GM23338 (cell line): ENCODE data around the gene SPG7. TPM values are rescaled to one million over a fixed set of nuclear protein-coding genes. Genes with fewer than 3 reads are reported as not detected.

Experiments
- ATAC-seq: fragments of 200-7000 bp; cut with Tn5 transposase; 3 replicates; pipeline ENCODE4 v1.9.1; 2020
- DNase-seq: peaks from one replicate; pipeline ENCODE4 v3.0.0-alpha.2; 2015; ENCODE audit warnings: low spot score
- H2AFZ ChIP-seq: fragments of 200-600 bp; sonication (generic); 2 replicates; pipeline ENCODE4 v1.8.0; 2016; ENCODE audit warnings: antibody characterized with exemption, mild to moderate bottlenecking, moderate library complexity
- H3F3A ChIP-seq: fragments of 200-600 bp; sonication (generic); replicated peaks from 2 replicates; pipeline ENCODE4 v1.8.0; 2017; ENCODE audit warnings: antibody characterized with exemption, mixed run types, low read depth
- H3K27ac ChIP-seq: fragments of 200-600 bp; sonication (generic); 2 replicates; pipeline ENCODE4 v1.6.1; 2016; ENCODE audit warnings: low read depth
- H3K27me3 ChIP-seq: fragments of 200-600 bp; sonication (generic); 2 replicates; pipeline ENCODE4 v1.8.0; 2016; ENCODE audit warnings: mild to moderate bottlenecking, mixed run types, moderate library complexity; ENCODE audit not compliant: insufficient read depth
- H3K36me3 ChIP-seq: fragments of 200-600 bp; sonication (generic); 2 replicates; pipeline ENCODE4 v1.8.0; 2016; ENCODE audit warnings: mild to moderate bottlenecking; ENCODE audit not compliant: insufficient read depth
- H3K4me1 ChIP-seq: fragments of 200-600 bp; sonication (generic); 2 replicates; pipeline ENCODE4 v1.8.0; 2016; ENCODE audit warnings: mild to moderate bottlenecking, moderate library complexity; ENCODE audit not compliant: insufficient read depth
- H3K4me2 ChIP-seq: fragments of 200-600 bp; sonication (generic); 2 replicates; pipeline ENCODE4 v1.7.1; 2017; ENCODE audit warnings: mixed run types
- H3K4me3 ChIP-seq: fragments of 200-600 bp; sonication (generic); 2 replicates; pipeline ENCODE4 v1.6.1; 2016; ENCODE audit warnings: mixed run types
- H3K79me2 ChIP-seq: fragments of 200-600 bp; sonication (generic); replicated peaks from 2 replicates; pipeline ENCODE4 v1.8.0; 2017; ENCODE audit warnings: mild to moderate bottlenecking; ENCODE audit not compliant: insufficient read depth
- H3K9me2 ChIP-seq: fragments of 200-600 bp; sonication (generic); 2 replicates; pipeline ENCODE4 v1.8.0; 2017; ENCODE audit not compliant: insufficient read depth
- H4K20me1 ChIP-seq: fragments of 200-600 bp; sonication (generic); replicated peaks from 2 replicates; pipeline ENCODE4 v1.8.0; 2017; ENCODE audit warnings: mild to moderate bottlenecking; ENCODE audit not compliant: insufficient read depth
- H3K27ac Mint-ChIP-seq: 2 replicates; pipeline ENCODE4 v1.8.0; 2020; ENCODE audit warnings: inconsistent platforms, mild to moderate bottlenecking, moderate library complexity, mixed read lengths
- H3K27me3 Mint-ChIP-seq: 3 replicates; pipeline ENCODE4 v1.8.0; 2022; ENCODE audit warnings: low read depth, mild to moderate bottlenecking, moderate library complexity, mixed read lengths, inconsistent platforms; ENCODE audit not compliant: insufficient read depth, poor library complexity
- H3K36me3 Mint-ChIP-seq: 3 replicates; pipeline ENCODE4 v1.8.0; 2021; ENCODE audit warnings: low read depth, mild to moderate bottlenecking, inconsistent platforms, moderate library complexity, mixed read lengths
- H3K4me1 Mint-ChIP-seq: 3 replicates; pipeline ENCODE4 v1.8.0; 2020; ENCODE audit warnings: mild to moderate bottlenecking, inconsistent platforms, mixed read lengths
- H3K4me3 Mint-ChIP-seq: 3 replicates; pipeline ENCODE4 v1.8.0; 2021; ENCODE audit warnings: moderate library complexity, mild to moderate bottlenecking, inconsistent platforms, mixed read lengths
- H3K9me3 Mint-ChIP-seq: 3 replicates; pipeline ENCODE4 v1.8.0; 2020; ENCODE audit warnings: moderate library complexity, mild to moderate bottlenecking, inconsistent platforms, mixed read lengths
- CREB1 ChIP-seq: fragments of 250-450 bp; sonication (Bioruptor Pico); IDR thresholded peaks from 2 replicates; pipeline ENCODE4 v1.5.0; 2020; ENCODE audit warnings: low read depth, mild to moderate bottlenecking, moderate library complexity
- CTCF ChIP-seq, 2 experiments: fragments of 200-600 bp in 1 of 2; sonication (generic) in 1 of 2; conservative IDR thresholded peaks; 2 replicates each; pipeline versions ENCODE4 v1.5.1 to v1.6.1; 2016 to 2017; ENCODE audit warnings: antibody characterized with exemption in 2 of 2, low read depth in 2 of 2, mild to moderate bottlenecking in 2 of 2, moderate library complexity in 1 of 2
- EZH2 ChIP-seq: fragments of 200-600 bp; sonication (generic); IDR thresholded peaks from one replicate; pipeline ENCODE4 v1.8.0; 2017; ENCODE audit warnings: antibody characterized with exemption, mild to moderate bottlenecking, low read depth; ENCODE audit not compliant: unreplicated experiment
- EZH2phosphoT487 ChIP-seq: fragments of 200-600 bp; sonication (generic); IDR thresholded peaks from one replicate; pipeline ENCODE4 v1.8.1; 2018; ENCODE audit warnings: antibody characterized with exemption; ENCODE audit not compliant: unreplicated experiment
- JUNB ChIP-seq: IDR thresholded peaks from one replicate; pipeline ENCODE4 v1.6.1; 2016; ENCODE audit warnings: antibody characterized with exemption; ENCODE audit not compliant: unreplicated experiment
- NANOG ChIP-seq: IDR thresholded peaks from 2 replicates; pipeline ENCODE4 v1.6.1; 2016; ENCODE audit warnings: antibody characterized with exemption, borderline replicate concordance
- POLR2AphosphoS5 ChIP-seq: IDR thresholded peaks from 2 replicates; pipeline ENCODE4 v1.6.1; 2016; ENCODE audit warnings: antibody characterized with exemption, low read depth
- STAT1 ChIP-seq: IDR thresholded peaks from one replicate; pipeline ENCODE4 v1.6.1; 2016; ENCODE audit warnings: antibody characterized with exemption; ENCODE audit not compliant: unreplicated experiment
- ZNF114 ChIP-seq: fragments of 250-450 bp; sonication (Bioruptor Pico); IDR thresholded peaks from 2 replicates; pipeline ENCODE4 v1.5.0; 2020; ENCODE audit warnings: mild to moderate bottlenecking, moderate library complexity
- ZNF331 ChIP-seq: fragments of 250-450 bp; sonication (Bioruptor Pico); IDR thresholded peaks from 2 replicates; pipeline ENCODE4 v1.5.0; 2020; ENCODE audit warnings: low read depth, mild to moderate bottlenecking, moderate library complexity
- polyA plus RNA-seq: library from polyadenylated mRNA; unstranded; fragments of >200 nt; fragmentation: Nextera tagmentation; extraction: Ambion mirVana; gene quantifications from 2 replicates; pipeline ENCODE4 v1.2.1, GENCODE V29; 2016
- total RNA-seq: library from RNA; depleted of rRNA; stranded (reverse); fragments of >200 nt; shearing (Covaris generic); gene quantifications from 2 replicates; pipeline ENCODE4 v1.2.3, GENCODE V29; 2014
- TF ChIP-seq, protein P1 (sequence below): fragments of 250-450 bp; sonication (Bioruptor Pico); IDR thresholded peaks from 2 replicates; pipeline ENCODE4 v1.5.0; 2020; ENCODE audit warnings: mild to moderate bottlenecking, moderate library complexity
- TF ChIP-seq, protein P2 (sequence below): IDR thresholded peaks from 2 replicates; pipeline ENCODE4 v1.6.1; 2016; ENCODE audit warnings: antibody characterized with exemption
- TF ChIP-seq, protein P3 (sequence below): IDR thresholded peaks from one replicate; pipeline ENCODE4 v1.6.1; 2018; ENCODE audit warnings: antibody characterized with exemption; ENCODE audit not compliant: unreplicated experiment

Gene SPG7
- total and polyA plus RNA-seq, 2 experiments from 2014 or later: 77.1 to 267 TPM

DNA sequence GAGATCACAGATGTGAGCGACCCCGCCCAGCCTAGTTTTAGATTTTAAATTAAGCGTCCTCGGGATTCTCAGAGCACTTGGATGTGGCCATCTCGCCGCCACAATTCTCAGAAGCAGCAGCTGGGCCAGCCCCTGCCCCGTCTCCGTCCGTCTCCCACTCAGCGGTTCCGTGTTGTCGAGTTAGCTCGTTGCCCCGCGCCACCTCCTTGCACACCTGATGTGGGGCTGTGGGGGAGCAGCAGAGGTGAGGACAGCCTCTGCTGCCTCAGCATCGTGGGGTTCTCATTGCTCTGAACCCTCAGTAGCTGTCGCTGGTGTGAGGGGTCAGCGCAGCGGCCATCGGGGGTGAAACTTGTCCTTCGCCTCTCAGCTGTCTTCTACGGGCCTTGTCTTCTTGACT is 44.1 kb downstream of the SPG7 start:
- H3K36me3 Mint-ChIP-seq: peaks cover 78% of the 10 kb centered on the region

More for the DNA sequence above, 44.1 kb downstream of the SPG7 start:
- TF ChIP-seq ZNF331 (CRISPR knock-in tag) (no peak), CREB1 (CRISPR knock-in tag) (no peak), NANOG (no peak), CTCF (conservative IDR thresholded peaks at IDR 0.05; ENCODE audit: low read depth in 2 of 2) (no peak), ZNF114 (CRISPR knock-in tag) (no peak), EZH2phosphoT487 (no peak), JUNB (no peak), EZH2 (no peak), STAT1 (no peak), POLR2AphosphoS5 (no peak)
- TF ChIP-seq, protein P1, sequence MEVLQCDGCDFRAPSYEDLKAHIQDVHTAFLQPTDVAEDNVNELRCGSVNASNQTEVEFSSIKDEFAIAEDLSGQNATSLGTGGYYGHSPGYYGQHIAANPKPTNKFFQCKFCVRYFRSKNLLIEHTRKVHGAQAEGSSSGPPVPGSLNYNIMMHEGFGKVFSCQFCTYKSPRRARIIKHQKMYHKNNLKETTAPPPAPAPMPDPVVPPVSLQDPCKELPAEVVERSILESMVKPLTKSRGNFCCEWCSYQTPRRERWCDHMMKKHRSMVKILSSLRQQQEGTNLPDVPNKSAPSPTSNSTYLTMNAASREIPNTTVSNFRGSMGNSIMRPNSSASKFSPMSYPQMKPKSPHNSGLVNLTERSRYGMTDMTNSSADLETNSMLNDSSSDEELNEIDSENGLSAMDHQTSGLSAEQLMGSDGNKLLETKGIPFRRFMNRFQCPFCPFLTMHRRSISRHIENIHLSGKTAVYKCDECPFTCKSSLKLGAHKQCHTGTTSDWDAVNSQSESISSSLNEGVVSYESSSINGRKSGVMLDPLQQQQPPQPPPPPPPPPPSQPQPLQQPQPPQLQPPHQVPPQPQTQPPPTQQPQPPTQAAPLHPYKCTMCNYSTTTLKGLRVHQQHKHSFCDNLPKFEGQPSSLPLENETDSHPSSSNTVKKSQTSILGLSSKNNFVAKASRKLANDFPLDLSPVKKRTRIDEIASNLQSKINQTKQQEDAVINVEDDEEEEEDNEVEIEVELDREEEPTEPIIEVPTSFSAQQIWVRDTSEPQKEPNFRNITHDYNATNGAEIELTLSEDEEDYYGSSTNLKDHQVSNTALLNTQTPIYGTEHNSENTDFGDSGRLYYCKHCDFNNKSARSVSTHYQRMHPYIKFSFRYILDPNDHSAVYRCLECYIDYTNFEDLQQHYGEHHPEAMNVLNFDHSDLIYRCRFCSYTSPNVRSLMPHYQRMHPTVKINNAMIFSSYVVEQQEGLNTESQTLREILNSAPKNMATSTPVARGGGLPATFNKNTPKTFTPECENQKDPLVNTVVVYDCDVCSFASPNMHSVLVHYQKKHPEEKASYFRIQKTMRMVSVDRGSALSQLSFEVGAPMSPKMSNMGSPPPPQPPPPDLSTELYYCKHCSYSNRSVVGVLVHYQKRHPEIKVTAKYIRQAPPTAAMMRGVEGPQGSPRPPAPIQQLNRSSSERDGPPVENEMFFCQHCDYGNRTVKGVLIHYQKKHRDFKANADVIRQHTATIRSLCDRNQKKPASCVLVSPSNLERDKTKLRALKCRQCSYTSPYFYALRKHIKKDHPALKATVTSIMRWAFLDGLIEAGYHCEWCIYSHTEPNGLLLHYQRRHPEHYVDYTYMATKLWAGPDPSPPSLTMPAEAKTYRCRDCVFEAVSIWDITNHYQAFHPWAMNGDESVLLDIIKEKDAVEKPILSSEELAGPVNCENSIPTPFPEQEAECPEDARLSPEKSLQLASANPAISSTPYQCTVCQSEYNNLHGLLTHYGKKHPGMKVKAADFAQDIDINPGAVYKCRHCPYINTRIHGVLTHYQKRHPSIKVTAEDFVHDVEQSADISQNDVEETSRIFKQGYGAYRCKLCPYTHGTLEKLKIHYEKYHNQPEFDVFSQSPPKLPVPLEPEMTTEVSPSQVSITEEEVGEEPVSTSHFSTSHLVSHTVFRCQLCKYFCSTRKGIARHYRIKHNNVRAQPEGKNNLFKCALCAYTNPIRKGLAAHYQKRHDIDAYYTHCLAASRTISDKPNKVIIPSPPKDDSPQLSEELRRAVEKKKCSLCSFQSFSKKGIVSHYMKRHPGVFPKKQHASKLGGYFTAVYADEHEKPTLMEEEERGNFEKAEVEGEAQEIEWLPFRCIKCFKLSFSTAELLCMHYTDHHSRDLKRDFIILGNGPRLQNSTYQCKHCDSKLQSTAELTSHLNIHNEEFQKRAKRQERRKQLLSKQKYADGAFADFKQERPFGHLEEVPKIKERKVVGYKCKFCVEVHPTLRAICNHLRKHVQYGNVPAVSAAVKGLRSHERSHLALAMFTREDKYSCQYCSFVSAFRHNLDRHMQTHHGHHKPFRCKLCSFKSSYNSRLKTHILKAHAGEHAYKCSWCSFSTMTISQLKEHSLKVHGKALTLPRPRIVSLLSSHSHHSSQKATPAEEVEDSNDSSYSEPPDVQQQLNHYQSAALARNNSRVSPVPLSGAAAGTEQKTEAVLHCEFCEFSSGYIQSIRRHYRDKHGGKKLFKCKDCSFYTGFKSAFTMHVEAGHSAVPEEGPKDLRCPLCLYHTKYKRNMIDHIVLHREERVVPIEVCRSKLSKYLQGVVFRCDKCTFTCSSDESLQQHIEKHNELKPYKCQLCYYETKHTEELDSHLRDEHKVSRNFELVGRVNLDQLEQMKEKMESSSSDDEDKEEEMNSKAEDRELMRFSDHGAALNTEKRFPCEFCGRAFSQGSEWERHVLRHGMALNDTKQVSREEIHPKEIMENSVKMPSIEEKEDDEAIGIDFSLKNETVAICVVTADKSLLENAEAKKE (CRISPR knock-in tag): no peak
- TF ChIP-seq, protein P2, sequence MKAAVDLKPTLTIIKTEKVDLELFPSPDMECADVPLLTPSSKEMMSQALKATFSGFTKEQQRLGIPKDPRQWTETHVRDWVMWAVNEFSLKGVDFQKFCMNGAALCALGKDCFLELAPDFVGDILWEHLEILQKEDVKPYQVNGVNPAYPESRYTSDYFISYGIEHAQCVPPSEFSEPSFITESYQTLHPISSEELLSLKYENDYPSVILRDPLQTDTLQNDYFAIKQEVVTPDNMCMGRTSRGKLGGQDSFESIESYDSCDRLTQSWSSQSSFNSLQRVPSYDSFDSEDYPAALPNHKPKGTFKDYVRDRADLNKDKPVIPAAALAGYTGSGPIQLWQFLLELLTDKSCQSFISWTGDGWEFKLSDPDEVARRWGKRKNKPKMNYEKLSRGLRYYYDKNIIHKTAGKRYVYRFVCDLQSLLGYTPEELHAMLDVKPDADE: no peak
- TF ChIP-seq, protein P3, sequence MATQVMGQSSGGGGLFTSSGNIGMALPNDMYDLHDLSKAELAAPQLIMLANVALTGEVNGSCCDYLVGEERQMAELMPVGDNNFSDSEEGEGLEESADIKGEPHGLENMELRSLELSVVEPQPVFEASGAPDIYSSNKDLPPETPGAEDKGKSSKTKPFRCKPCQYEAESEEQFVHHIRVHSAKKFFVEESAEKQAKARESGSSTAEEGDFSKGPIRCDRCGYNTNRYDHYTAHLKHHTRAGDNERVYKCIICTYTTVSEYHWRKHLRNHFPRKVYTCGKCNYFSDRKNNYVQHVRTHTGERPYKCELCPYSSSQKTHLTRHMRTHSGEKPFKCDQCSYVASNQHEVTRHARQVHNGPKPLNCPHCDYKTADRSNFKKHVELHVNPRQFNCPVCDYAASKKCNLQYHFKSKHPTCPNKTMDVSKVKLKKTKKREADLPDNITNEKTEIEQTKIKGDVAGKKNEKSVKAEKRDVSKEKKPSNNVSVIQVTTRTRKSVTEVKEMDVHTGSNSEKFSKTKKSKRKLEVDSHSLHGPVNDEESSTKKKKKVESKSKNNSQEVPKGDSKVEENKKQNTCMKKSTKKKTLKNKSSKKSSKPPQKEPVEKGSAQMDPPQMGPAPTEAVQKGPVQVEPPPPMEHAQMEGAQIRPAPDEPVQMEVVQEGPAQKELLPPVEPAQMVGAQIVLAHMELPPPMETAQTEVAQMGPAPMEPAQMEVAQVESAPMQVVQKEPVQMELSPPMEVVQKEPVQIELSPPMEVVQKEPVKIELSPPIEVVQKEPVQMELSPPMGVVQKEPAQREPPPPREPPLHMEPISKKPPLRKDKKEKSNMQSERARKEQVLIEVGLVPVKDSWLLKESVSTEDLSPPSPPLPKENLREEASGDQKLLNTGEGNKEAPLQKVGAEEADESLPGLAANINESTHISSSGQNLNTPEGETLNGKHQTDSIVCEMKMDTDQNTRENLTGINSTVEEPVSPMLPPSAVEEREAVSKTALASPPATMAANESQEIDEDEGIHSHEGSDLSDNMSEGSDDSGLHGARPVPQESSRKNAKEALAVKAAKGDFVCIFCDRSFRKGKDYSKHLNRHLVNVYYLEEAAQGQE: no peak
- Mint-ChIP-seq H3K4me3 (no peak overlapping the region; the same call in 2 of the 3 replicates), H3K27me3 (peaks cover 8% of the 10 kb centered on the region), H3K9me3 (no peaks in the 10 kb centered on the region), H3K27ac (no peak overlapping the region; the same call in 1 of the 2 replicates), H3K4me1 (peaks cover 2% of the 10 kb centered on the region; the same call in 1 of the 3 replicates)
- ATAC-seq (no peak), DNase-seq (no peak)
- no peaks in the 10 kb centered on the region for H3K79me2 ChIP-seq
- no peaks in the 10 kb centered on the region for H4K20me1 ChIP-seq
- peaks cover 23% of the 10 kb centered on the region for H3K36me3 ChIP-seq
- H3K4me1 ChIP-seq: no peaks in the 10 kb centered on the region
- H3K27me3 ChIP-seq: no peaks in the 10 kb centered on the region
- no peak overlapping the region for H3K27ac ChIP-seq
- no peak overlapping the region for H3K4me2 ChIP-seq
- no peaks in the 10 kb centered on the region for H3K9me2 ChIP-seq
- H2AFZ ChIP-seq: no peak overlapping the region
- no peak overlapping the region for H3K4me3 ChIP-seq
- peaks cover 22% of the 10 kb centered on the region; the same call in 1 of the 2 replicates for H3F3A ChIP-seq
